B cell (primary cell): Measurements from ENCODE around the gene RANBP9.

Experiments
- EZH2 ChIP-seq: IDR thresholded peaks from 2 replicates; pipeline ENCODE4 v1.6.1; 2012; ENCODE audit warnings: borderline replicate concordance, low read depth, mild to moderate bottlenecking, moderate library complexity, low read length; ENCODE audit not compliant: insufficient read depth, poor library complexity, severe bottlenecking
- TF ChIP-seq, protein P1 (sequence below): fragments of 200-600 bp; IDR thresholded peaks from one replicate; pipeline ENCODE4 v1.8.0; 2022; ENCODE audit warnings: antibody characterized with exemption, mild to moderate bottlenecking

- TF ChIP-seq, protein P1, sequence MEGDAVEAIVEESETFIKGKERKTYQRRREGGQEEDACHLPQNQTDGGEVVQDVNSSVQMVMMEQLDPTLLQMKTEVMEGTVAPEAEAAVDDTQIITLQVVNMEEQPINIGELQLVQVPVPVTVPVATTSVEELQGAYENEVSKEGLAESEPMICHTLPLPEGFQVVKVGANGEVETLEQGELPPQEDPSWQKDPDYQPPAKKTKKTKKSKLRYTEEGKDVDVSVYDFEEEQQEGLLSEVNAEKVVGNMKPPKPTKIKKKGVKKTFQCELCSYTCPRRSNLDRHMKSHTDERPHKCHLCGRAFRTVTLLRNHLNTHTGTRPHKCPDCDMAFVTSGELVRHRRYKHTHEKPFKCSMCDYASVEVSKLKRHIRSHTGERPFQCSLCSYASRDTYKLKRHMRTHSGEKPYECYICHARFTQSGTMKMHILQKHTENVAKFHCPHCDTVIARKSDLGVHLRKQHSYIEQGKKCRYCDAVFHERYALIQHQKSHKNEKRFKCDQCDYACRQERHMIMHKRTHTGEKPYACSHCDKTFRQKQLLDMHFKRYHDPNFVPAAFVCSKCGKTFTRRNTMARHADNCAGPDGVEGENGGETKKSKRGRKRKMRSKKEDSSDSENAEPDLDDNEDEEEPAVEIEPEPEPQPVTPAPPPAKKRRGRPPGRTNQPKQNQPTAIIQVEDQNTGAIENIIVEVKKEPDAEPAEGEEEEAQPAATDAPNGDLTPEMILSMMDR: no peak
- TF ChIP-seq EZH2: no peak
These were observed 97.3 kb downstream of the RANBP9 start for GRCh38 chr6:13614126-13614925.
